Hematopoietic multipotent progenitor cell treated with erythropoietin and hydrocortisone succinate and interleukin-3 and kit ligand, for 6 days (in vitro differentiated cells): Measurements from ENCODE around the gene SMPDL3B.
A peak's percentile ranks its signal among the peaks of the same experiment; 100 is the strongest.

Experiments used
- DNase-seq: peaks from one replicate; pipeline ENCODE4 v3.0.0-alpha.2; 2015

The SMPDL3B gene

DNA sequence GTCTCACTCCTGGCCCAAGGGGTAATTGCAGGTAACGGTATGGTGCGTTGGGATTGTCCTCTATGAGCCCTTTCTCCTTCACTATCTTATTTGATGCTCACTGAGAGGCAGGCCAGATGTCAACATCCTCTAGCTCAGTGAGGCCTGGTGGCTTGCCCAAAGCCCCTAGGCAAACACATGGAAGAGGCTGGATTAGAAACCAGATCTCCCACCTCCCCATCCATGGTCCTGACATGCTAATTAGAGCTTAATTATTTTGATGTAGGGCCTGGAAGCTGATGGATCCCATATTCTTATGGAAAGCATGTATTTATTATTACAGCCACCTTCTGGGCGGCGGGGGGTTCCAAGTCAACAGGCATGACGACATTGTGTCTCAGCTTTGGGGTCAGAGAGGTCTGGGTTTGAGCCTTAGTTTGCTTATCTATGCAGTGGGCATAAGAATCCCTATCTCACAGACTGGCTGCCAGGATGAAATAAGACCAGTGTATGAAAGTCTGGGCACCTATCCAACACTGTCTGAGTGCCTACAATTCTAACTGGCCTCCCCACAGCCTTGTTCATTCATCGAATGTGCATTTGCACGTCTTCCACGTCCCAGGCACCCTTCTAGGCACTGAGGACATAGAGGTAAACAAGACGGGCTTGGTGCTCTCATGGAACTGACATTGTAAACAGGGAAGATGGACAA is 6.2 kb downstream of the SMPDL3B start:
- DNase-seq, result peak; percentile 91

DNA sequence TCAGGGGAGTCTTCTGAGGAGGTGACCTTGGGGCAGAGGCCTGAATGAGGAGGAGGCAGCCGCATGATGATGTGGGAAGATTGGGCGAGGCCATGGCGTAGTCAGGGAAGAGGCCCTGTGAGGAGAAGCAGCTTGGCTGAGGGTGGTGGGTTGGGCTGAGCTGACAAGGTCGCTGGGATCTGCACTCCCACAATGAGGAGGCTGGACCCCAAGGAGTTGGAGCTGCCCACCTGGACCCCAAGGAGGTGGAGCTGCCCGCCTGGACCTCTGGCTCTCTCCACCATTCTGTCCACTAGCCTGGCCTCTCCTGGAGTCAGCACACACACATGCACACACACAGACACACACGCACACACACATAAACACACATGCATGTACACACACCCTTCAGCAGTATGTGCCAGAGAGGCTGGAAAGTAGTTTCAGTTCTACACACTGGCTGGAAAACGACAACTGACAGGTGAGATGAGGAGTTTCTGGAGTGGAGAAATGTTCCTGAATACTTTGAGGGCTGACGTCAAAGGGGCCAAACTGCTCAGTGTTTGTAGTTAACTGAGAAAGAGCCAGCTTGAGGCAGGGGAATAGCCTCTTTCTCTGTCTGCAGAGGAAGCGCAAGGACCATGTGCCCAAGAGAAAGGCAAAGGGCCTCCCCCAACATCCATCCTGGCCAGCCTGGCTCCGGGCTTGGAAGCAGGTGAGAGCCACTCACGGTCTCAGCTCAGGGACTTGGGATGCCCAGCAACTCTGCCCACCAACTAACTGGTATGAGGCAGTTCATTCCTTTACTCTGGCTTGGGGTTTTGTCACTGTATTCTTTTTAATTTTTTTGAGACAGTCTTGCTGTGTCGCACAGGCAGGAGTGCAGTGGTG is 7.1 kb downstream of the SMPDL3B start:
- DNase-seq, result no peak

DNA sequence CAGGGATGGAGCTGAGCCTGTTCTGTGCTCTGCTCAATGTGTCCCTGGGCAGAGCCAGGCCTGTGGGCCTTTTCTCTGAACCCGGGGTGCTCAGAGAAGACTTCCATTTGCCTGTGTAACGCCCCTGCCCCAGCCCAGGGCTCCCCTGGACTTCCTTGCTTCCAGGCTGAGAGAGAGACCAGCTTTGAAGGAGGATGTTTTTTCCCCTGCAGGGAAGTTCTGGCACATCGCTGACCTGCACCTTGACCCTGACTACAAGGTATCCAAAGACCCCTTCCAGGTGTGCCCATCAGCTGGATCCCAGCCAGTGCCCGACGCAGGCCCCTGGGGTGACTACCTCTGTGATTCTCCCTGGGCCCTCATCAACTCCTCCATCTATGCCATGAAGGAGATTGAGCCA is 10.2 kb downstream of the SMPDL3B start:
- no peak for DNase-seq

DNA sequence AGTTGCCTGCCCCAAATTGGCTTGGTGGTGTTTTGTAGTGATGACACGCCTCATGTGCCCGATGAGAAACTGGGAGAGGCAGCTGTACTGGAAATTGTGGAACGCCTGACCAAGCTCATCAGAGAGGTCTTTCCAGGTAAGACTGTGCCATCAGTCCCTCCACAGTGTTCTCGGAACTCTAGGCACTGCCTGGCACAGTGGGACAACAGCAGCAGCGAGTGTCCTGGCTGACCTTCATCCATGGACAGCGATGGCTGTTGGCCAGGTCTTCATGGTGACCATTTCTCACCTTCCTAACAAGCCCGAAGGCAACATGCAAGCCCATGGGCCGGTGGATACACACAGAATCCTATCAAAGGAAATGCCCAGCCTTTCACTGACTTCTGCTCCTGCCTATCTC is 14.2 kb downstream of the SMPDL3B start:
- no peak for DNase-seq

DNA sequence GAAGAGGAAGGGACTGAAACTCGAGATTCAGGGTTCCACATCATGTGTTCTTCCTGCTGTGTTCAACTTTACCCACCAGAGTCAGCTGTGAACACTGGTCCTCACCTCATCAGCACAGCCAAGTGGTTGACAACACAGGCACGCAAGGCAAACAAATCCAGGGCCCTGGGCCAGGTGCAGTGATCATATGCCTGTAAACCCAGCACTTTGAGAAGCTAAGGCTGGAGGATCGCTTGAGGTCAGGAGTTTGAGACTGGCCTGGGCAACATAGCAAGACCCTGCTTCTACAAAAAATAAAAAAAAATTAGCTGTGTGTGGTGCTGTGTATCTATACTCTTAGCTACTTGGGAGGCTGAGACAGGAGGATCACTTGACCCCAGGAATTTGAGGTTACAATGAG is 16.6 kb downstream of the SMPDL3B start:
- DNase-seq, result no peak

DNA sequence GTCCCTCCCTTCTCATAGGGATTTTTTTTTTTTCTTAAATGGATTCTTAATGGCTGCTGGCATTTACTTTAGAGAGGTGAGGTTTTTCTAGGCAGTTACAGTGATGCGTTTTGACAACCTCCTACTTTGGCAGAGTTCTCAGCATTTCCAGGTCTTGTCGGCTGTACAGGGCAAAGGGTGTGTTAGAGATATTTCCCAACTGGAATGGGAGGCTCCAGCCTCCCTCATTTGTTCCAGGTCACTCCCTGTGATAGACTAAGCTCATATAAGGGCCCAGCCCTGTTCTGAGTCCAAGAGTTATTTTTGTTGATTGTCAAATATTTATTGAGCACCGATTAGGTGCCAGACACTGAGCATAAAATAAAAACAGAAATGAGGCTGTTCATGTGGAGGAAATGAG is 17.3 kb downstream of the SMPDL3B start:
- DNase-seq, result no peak

DNA sequence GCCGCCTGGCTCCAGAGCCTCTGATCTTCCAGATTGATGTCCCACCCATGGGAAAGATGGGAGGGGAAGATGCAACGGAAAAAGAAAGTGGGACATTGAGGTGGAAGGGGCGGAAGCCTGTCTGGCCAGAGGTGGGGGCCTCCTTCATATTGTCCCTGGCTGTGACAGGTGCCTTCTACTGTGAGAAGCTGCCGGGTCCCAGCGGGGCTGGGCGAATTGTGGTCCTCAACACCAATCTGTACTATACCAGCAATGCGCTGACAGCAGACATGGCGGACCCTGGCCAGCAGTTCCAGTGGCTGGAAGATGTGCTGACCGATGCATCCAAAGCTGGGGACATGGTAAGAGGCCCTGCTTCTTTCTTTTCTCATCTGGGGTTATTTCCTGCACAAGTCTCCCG is 19.4 kb downstream of the SMPDL3B start:
- no peak for DNase-seq

DNA sequence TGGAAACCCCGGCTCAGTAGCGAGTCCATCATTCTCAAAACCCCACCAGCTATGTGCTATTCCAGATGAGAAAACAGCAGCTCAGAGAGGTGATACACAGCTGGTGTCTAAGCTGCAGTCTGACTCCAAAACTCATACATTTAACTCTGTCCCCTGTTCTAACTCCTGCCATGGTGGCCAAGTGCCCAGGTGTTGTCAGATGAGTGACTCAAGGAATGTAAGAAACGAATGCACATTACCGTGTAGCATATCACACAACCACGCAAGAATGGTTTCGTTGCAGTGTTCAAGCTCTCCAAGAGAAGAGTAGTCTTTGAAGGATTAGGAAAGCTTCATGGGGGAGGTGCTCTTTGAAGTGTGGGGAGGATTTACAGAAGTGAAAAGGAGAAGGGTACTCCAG is 20.3 kb downstream of the SMPDL3B start:
- DNase-seq, result no peak

DNA sequence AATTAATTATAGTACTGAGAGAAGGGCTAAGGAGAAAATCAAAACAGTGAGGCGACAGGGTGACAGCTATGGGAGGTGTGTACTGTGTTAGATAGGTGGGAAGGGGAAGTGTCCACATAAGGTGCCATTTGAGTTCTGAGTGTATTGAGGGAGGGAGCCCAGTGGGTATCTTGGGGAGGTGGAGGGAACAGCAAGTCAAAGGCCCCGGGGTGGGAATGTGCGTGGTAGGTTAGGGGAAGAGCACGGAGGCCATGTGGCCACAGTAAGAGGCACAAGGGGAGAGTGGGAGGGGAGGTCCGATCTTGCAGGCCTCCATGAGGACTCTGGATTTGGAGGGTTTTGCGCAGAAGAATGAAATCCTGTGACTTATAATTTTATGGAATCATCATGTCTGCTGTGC is 22.0 kb downstream of the SMPDL3B start:
- DNase-seq, result no peak

DNA sequence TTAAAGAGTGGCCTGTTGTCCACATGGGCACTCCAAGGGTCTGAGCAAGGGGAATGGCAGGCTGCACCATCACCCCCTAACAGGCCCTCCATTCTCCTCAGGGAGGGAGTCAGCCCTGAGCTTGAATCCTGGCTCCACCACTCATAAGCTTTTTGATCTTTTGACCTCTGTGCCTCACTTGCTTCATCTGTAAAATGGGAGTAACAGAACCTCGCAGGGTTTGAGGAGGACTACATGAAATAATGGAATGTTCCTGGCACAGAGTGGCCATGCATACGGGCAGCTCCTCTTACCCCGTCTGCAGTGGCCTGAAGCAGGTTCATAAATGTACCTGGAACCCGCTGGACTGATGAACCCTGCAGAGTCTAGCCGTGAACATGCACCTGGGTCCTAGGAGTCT is 22.9 kb downstream of the SMPDL3B start:
- no peak for DNase-seq

DNA sequence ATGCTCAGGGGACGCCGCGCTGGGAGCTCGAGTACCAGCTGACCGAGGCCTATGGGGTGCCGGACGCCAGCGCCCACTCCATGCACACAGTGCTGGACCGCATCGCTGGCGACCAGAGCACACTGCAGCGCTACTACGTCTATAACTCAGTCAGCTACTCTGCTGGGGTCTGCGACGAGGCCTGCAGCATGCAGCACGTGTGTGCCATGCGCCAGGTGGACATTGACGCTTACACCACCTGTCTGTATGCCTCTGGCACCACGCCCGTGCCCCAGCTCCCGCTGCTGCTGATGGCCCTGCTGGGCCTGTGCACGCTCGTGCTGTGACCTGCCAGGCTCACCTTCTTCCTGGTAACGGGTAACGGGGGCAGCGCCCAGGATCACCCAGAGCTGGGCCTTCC is 23.7 kb downstream of the SMPDL3B start:
- no peak for DNase-seq

DNA sequence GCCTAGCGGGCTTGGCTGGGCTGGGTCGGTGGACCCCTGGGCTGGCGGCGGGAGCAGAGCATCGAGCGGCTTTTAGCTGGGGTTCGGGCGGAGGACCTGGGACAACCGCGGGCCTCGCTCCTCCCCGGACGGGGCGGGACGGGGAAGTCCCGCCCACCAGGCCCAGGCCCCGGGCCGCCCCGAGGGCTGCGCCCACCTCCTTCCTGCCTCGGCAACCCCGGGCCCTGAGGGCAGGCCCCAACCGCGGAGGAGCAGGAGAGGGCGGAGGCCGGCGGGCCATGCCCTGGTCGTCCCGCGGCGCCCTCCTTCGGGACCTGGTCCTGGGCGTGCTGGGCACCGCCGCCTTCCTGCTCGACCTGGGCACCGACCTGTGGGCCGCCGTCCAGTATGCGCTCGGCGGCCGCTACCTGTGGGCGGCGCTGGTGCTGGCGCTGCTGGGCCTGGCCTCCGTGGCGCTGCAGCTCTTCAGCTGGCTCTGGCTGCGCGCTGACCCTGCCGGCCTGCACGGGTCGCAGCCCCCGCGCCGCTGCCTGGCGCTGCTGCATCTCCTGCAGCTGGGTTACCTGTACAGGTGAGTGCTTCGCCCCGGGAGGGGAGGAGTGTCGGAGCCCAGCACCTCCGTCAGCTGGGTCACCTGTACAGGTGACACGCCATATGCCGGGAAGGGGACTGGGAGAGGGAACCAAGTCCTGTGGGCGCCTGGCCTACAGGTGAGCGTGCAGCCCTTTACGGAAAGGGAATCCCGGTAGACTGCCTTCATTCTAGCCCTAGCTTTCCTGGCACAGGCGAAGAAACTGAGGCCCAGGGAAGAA is 25.2 kb downstream of the SMPDL3B start, which contains the start of gene XKR8:
XKR8 (plus strand) TSS at position 182 of the 812 bp plus-strand sequence; CDS start at position 279, 97 bp downstream.
- peak; percentile 92 for DNase-seq

DNA sequence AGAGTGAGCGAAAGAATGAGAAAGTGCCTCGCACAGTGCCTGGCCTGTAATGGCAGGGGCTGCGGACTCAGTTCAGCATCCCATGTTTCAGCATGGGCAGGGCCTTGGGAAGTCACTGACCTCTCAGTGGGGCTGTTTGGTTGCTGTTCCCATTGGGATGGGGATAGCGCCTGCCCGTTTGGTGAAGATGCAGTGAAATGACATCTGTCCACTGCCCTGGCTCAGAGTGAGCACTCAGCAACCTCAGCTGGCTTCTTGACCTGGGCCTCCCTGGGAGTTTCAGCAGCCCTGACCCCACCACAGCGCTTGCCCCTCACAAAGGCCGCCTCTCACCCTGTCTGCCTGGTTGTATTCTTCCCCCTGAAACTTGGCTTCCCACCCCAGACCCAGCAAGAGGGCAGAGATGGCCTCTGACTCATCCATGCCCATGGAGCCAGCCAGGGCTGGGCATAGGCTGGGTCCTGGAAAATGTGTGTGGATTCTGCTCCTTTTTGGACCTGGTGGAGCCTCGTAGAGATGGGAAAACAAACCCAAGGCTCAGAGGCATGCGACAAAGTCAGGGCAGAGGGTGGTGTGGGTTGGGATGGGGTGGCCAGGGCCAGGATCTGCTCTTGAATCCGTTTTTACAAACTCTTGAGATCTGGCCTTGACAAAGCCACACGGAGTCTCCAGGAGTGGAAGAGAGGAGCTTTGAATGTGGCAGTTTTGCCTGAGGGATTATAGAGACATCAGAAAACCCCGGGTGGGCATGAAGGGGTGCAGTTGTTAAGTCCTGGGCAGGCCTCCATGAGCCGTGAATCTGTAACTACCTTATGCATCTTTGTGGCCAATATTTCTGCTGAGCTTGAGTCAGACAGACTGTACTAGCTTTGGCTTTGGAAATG is 26.2 kb downstream of the SMPDL3B start:
- no peak for DNase-seq

DNA sequence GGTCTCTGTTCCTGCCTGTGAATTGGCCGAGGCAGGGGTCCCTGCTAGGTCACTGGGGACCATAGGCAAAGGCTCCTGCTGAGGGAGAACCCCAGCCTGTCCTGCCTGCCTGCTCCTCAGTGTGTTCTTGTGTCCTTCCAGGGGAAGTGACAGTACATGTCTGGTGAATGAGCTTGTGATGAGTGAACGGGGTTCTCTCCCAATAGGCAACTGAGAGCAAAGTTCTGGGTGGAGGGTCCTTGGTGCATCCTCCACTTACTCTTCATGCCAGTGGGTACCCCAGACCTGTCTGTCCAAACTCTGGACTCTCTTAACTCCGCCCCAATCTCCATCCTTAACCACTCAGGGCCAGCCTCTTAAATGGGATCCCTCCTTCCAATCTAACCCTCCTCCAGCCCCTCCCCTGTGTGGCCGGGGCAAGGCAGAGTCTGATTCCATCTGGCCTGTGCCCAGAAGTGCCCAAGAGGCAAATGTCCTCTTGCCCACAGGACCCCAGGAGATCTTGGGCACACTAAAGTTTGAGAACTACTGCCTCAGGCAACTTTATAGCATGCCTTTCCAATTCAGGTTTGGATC is 26.9 kb downstream of the SMPDL3B start:
- DNase-seq, result no peak

DNA sequence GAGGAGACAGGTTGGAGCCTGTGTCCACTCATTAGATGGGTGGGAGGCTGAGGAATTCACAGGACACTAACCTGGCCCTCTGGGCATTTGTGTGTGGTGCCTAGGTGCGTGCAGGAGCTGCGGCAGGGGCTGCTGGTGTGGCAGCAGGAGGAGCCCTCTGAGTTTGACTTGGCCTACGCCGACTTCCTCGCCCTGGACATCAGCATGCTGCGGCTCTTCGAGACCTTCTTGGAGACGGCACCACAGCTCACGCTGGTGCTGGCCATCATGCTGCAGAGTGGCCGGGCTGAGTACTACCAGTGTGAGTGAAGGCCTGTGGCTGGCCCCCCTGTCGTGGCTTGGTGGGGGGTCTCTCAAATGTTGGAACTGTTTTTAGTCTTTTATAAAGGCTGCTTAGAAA is 28.6 kb downstream of the SMPDL3B start:
- no peak for DNase-seq

DNA sequence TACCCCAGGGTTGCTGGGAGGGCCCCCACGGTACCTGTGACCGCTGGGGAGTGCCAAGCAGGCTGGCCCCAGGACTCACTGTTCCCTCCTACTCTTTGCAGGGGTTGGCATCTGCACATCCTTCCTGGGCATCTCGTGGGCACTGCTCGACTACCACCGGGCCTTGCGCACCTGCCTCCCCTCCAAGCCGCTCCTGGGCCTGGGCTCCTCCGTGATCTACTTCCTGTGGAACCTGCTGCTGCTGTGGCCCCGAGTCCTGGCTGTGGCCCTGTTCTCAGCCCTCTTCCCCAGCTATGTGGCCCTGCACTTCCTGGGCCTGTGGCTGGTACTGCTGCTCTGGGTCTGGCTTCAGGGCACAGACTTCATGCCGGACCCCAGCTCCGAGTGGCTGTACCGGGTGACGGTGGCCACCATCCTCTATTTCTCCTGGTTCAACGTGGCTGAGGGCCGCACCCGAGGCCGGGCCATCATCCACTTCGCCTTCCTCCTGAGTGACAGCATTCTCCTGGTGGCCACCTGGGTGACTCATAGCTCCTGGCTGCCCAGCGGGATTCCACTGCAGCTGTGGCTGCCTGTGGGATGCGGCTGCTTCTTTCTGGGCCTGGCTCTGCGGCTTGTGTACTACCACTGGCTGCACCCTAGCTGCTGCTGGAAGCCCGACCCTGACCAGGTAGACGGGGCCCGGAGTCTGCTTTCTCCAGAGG is 31.8 kb downstream of the SMPDL3B start:
- no peak for DNase-seq

DNA sequence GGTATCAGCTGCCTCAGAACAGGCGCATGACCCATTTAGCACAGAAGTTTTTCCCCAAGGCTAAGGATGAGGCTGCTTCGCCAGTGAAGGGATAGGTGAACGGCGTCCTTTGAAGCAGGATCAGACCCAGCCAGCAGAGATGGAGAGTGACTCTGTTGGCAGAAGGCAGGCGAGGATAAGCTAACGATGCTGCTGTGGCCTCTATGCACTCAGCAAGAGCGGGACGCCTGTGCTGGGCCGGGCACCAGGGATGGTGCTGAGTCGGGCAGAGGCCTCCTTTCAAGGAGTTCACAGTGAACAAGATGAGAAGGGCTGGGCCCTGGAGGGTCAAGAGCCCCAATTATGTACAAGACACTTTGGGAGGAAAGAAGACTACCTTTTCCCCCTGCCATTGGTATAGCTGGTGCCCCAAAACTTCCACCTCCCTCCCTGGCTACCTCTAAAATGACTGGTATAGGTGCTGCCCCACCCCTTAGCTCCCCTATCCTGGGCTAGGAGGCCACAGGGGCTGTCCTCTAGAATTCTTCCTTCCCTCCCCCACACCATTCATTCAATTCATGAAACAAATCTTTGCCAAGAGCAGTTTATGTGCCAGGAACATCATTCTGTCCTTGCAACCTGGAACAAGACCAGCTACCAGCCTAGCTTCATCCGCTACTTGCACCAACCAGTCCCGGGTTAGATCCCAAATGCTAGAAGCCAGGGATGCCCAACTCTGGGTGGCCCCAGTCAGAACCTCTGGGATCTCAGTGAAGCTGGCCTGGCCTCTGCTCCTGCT is 32.5 kb downstream of the SMPDL3B start:
- no peak for DNase-seq

DNA sequence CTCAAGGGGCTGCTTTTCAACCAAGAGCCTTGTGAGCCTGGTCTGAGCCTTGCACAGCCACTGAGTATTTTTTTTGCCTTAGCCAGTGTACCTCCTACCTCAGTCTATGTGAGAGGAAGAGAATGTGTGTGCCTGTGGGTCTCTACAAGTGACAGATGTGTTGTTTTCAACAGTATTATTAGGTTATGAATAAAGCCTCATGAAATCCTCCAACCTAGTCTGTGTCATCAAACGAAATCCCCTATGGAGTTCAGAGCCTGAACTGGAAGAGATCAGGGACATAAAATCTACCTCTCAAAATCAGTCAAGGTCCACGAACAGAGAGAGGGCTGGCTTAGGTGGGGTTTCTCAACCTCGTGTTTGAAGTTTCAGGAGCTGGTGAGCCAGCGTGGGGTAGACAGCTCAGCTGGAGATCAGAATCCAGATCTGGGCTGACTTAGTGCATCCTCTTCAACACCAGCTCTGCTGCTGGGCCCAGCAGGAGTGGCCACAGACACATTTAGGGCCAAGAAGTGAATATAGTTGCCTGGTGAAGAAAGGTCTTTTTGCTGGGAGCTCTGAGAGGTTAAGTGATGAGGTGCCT is 33.2 kb downstream of the SMPDL3B start:
- no peak for DNase-seq

DNA sequence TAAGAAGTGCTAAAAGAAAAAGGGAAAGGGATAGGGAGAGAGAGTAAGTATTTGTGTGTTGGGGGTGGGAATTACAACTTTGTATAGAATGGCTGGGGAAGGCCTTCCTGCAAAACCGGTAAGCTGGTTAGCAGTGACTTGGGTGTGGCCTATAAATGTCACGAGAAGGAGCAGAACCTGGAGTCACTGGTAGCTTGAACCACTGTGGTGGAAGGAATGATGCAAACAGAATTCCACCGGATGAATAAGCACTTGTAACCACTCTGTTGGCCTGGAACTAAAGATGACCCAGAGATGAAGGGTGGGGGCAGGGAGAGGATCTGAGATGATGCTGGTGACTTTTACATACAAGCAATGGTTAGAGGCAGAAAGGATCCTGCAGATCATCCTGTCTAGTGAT is 33.9 kb downstream of the SMPDL3B start:
- no peak for DNase-seq

DNA sequence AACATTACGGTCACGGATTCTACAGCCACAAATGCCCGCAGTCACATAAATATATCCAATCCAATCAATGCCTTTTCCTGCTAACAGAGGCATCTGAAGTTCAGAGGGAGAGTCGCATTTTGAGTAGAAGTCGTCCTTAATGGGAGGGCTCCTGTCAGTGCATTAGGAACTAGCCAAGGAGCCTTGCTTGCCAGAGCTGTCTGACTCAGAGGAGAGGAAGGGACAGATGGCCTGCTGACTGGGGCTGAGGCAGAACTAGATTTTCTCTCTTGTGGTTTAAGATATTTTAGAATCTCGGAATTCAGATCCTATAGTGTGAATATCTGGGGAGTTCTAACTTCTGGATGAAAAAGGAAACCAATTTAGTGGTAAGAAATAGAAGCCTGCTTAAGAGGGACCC is 35.6 kb downstream of the SMPDL3B start:
- DNase-seq, result no peak
